ENCODE measurements around the gene ZNF678.

Gene ZNF678

GRCh38 chr1:227560393-227561173, 2.8 kb upstream of the ZNF678 start:
- H3K27ac ChIP-seq: no peak overlapping the region
- H3K9me3 ChIP-seq (ENCODE audit: low read depth, low read length): no peaks in the 10 kb centered on the region
- H3K9ac ChIP-seq (ENCODE audit: insufficient read length): no peak overlapping the region
- no peak for DNase-seq (ENCODE audit: low read depth, low spot score)
- H3K4me3 ChIP-seq: no peak overlapping the region
- TF ChIP-seq POLR2AphosphoS5 (IDR thresholded peaks at IDR 0.05; ENCODE audit: borderline replicate concordance, low read depth, low read length) (no peak), EZH2 (IDR thresholded peaks at IDR 0.05) (no peak)
- H3K36me3 ChIP-seq (ENCODE audit: insufficient read depth, low read length): no peaks in the 10 kb centered on the region

GRCh38 chr1:227561241-227561907, 2.0 kb upstream of the ZNF678 start:
- DNase-seq (ENCODE audit: low read depth, low spot score): no peak
- peaks cover 4% of the 10 kb centered on the region; the same call in 1 of the 2 replicates for H3K9me3 ChIP-seq (ENCODE audit: low read depth, low read length)
- peaks cover 5% of the 10 kb centered on the region; the same call in 1 of the 2 replicates for H3K36me3 ChIP-seq (ENCODE audit: insufficient read depth, low read length)
- H3K27ac ChIP-seq: no peak overlapping the region
- no peak overlapping the region for H3K9ac ChIP-seq (ENCODE audit: insufficient read length)
- no peak overlapping the region for H3K4me3 ChIP-seq
- TF ChIP-seq POLR2AphosphoS5 (IDR thresholded peaks at IDR 0.05; ENCODE audit: borderline replicate concordance, low read depth, low read length): no peak
- TF ChIP-seq EZH2 (IDR thresholded peaks at IDR 0.05): no peak
- no peak for TF ChIP-seq FOXP2 (optimal IDR thresholded peaks at IDR 0.05; ENCODE audit: control extremely low read depth, extremely low read length, insufficient read depth)

GRCh38 chr1:227562037-227562436, 1.3 kb upstream of the ZNF678 start:
- H3K9ac ChIP-seq (ENCODE audit: insufficient read length): no peak overlapping the region
- H3K4me3 ChIP-seq: no peak overlapping the region
- no peak overlapping the region for H3K27ac ChIP-seq
- peaks cover 7% of the 10 kb centered on the region; the same call in 1 of the 2 replicates for H3K36me3 ChIP-seq (ENCODE audit: insufficient read depth, low read length)
- TF ChIP-seq EZH2 (IDR thresholded peaks at IDR 0.05) (no peak), FOXP2 (optimal IDR thresholded peaks at IDR 0.05; ENCODE audit: control extremely low read depth, extremely low read length, insufficient read depth) (no peak), POLR2AphosphoS5 (IDR thresholded peaks at IDR 0.05; ENCODE audit: borderline replicate concordance, low read depth, low read length) (no peak)
- H3K9me3 ChIP-seq (ENCODE audit: low read depth, low read length): peaks cover 4% of the 10 kb centered on the region; the same call in 1 of the 2 replicates
- DNase-seq (ENCODE audit: low read depth, low spot score): no peak

- Histone ChIP-seq H3K4me3 (peak overlapping the region; percentile 93), H3K36me3 (ENCODE audit: insufficient read depth, low read length) (peaks cover 13% of the 10 kb centered on the region; the same call in 1 of the 2 replicates), H3K27ac (0 out of 2 replicates have a peak overlapping the region, but pooled peaks have one; percentile 96), H3K9me3 (ENCODE audit: low read depth, low read length) (peaks cover 4% of the 10 kb centered on the region; the same call in 1 of the 2 replicates), H3K9ac (ENCODE audit: insufficient read length) (no peak overlapping the region)
- no peak for DNase-seq (ENCODE audit: low read depth, low spot score)
- no peak for TF ChIP-seq EZH2 (IDR thresholded peaks at IDR 0.05)
- TF ChIP-seq FOXP2 (optimal IDR thresholded peaks at IDR 0.05; ENCODE audit: control extremely low read depth, extremely low read length, insufficient read depth): no peak
- no peak for TF ChIP-seq POLR2AphosphoS5 (IDR thresholded peaks at IDR 0.05; ENCODE audit: borderline replicate concordance, low read depth, low read length)
These were observed 428 bp upstream of the ZNF678 start for GRCh38 chr1:227562933-227563323.

GRCh38 chr1:227567256-227567655, 3.9 kb downstream of the ZNF678 start:
- DNase-seq (ENCODE audit: low read depth, low spot score): no peak
- Histone ChIP-seq H3K27ac (no peak overlapping the region), H3K4me3 (no peak overlapping the region), H3K9me3 (ENCODE audit: low read depth, low read length) (peaks cover 4% of the 10 kb centered on the region; the same call in 1 of the 2 replicates), H3K9ac (ENCODE audit: insufficient read length) (no peak overlapping the region), H3K36me3 (ENCODE audit: insufficient read depth, low read length) (peaks cover 20% of the 10 kb centered on the region)
- no peak for TF ChIP-seq POLR2AphosphoS5 (IDR thresholded peaks at IDR 0.05; ENCODE audit: borderline replicate concordance, low read depth, low read length)
- no peak for TF ChIP-seq EZH2 (IDR thresholded peaks at IDR 0.05)
- TF ChIP-seq FOXP2 (optimal IDR thresholded peaks at IDR 0.05; ENCODE audit: control extremely low read depth, extremely low read length, insufficient read depth): no peak

GRCh38 chr1:227568593-227568992, 5.2 kb downstream of the ZNF678 start:
- peaks cover 23% of the 10 kb centered on the region for H3K36me3 ChIP-seq (ENCODE audit: insufficient read depth, low read length)
- no peak for DNase-seq (ENCODE audit: low read depth, low spot score)
- TF ChIP-seq POLR2AphosphoS5 (IDR thresholded peaks at IDR 0.05; ENCODE audit: borderline replicate concordance, low read depth, low read length) (no peak), EZH2 (IDR thresholded peaks at IDR 0.05) (no peak), FOXP2 (optimal IDR thresholded peaks at IDR 0.05; ENCODE audit: control extremely low read depth, extremely low read length, insufficient read depth) (no peak)
- H3K27ac ChIP-seq: no peak overlapping the region
- no peak overlapping the region for H3K9ac ChIP-seq (ENCODE audit: insufficient read length)
- no peak overlapping the region for H3K4me3 ChIP-seq
- H3K9me3 ChIP-seq (ENCODE audit: low read depth, low read length): peaks cover 4% of the 10 kb centered on the region; the same call in 1 of the 2 replicates

- Histone ChIP-seq H3K36me3 (ENCODE audit: insufficient read depth, low read length) (peaks cover 11% of the 10 kb centered on the region), H3K4me3 (no peak overlapping the region), H3K9ac (ENCODE audit: insufficient read length) (no peak overlapping the region), H3K9me3 (ENCODE audit: low read depth, low read length) (peaks cover 10% of the 10 kb centered on the region; the same call in 1 of the 2 replicates), H3K27ac (no peak overlapping the region)
- TF ChIP-seq FOXP2 (optimal IDR thresholded peaks at IDR 0.05; ENCODE audit: control extremely low read depth, extremely low read length, insufficient read depth) (no peak), POLR2AphosphoS5 (IDR thresholded peaks at IDR 0.05; ENCODE audit: borderline replicate concordance, low read depth, low read length) (no peak), EZH2 (IDR thresholded peaks at IDR 0.05) (no peak)
- no peak for DNase-seq (ENCODE audit: low read depth, low spot score)
These were observed 9.4 kb downstream of the ZNF678 start for GRCh38 chr1:227572752-227573151.

- H3K36me3 ChIP-seq (ENCODE audit: insufficient read depth, low read length): peaks cover 2% of the 10 kb centered on the region; the same call in 1 of the 2 replicates
- H3K27ac ChIP-seq: no peak overlapping the region
- H3K9ac ChIP-seq (ENCODE audit: insufficient read length): no peak overlapping the region
- peaks cover 12% of the 10 kb centered on the region; the same call in 1 of the 2 replicates for H3K9me3 ChIP-seq (ENCODE audit: low read depth, low read length)
- H3K4me3 ChIP-seq: no peak overlapping the region
- DNase-seq (ENCODE audit: low read depth, low spot score): no peak
- no peak for TF ChIP-seq POLR2AphosphoS5 (IDR thresholded peaks at IDR 0.05; ENCODE audit: borderline replicate concordance, low read depth, low read length)
- no peak for TF ChIP-seq EZH2 (IDR thresholded peaks at IDR 0.05)
These were observed 11.6 kb downstream of the ZNF678 start for GRCh38 chr1:227574926-227575325.

All from SK-N-MC (cell line).